Neural progenitor cell (in vitro differentiated cells): ENCODE measurements around the gene SUPT4H1. TPM values are rescaled to one million over a fixed set of nuclear protein-coding genes. Genes with fewer than 3 reads are reported as not detected.

Source experiments
- DNase-seq: peaks from one replicate; pipeline ENCODE4 v3.0.0-alpha.2; 2016; ENCODE audit warnings: low spot score
- H2AFZ ChIP-seq: fragments of 200-600 bp; sonication (generic); replicated peaks from 2 replicates; pipeline ENCODE4 v1.6.1; 2016; ENCODE audit warnings: antibody characterized with exemption
- H3F3A ChIP-seq: fragments of 200-600 bp; sonication (generic); 2 replicates; pipeline ENCODE4 v1.6.1; 2016; ENCODE audit warnings: antibody characterized with exemption, low read depth
- H3K27ac ChIP-seq: fragments of 200-600 bp; sonication (generic); 2 replicates; pipeline ENCODE4 v1.5.1; 2016; ENCODE audit warnings: mild to moderate bottlenecking
- H3K27me3 ChIP-seq: fragments of 200-600 bp; sonication (generic); 2 replicates; pipeline ENCODE4 v1.6.1; 2016; ENCODE audit warnings: mild to moderate bottlenecking, moderate library complexity
- H3K36me3 ChIP-seq: fragments of 200-600 bp; sonication (generic); 2 replicates; pipeline ENCODE4 v1.5.1; 2016
- H3K4me1 ChIP-seq: fragments of 200-600 bp; sonication (generic); 2 replicates; pipeline ENCODE4 v1.6.1; 2016; ENCODE audit warnings: mixed run types
- H3K4me2 ChIP-seq: fragments of 200-600 bp; sonication (generic); 2 replicates; pipeline ENCODE4 v1.6.1; 2016
- H3K4me3 ChIP-seq: fragments of 200-600 bp; sonication (generic); 2 replicates; pipeline ENCODE4 v1.5.1; 2016
- H3K79me2 ChIP-seq: fragments of 200-600 bp; sonication (generic); 2 replicates; pipeline ENCODE4 v1.6.1; 2016; ENCODE audit warnings: low read depth
- H3K9ac ChIP-seq: fragments of 200-600 bp; sonication (generic); 2 replicates; pipeline ENCODE4 v1.6.1; 2016
- H3K9me3 ChIP-seq: fragments of 200-600 bp; sonication (generic); 2 replicates; pipeline ENCODE4 v1.5.1; 2016; ENCODE audit warnings: low read depth
- H4K20me1 ChIP-seq: fragments of 200-600 bp; sonication (generic); 2 replicates; pipeline ENCODE4 v1.6.1; 2016; ENCODE audit warnings: low read depth
- H3K27ac Mint-ChIP-seq: 3 replicates; pipeline ENCODE4 v1.8.0; 2021; ENCODE audit warnings: mixed read lengths
- H3K27me3 Mint-ChIP-seq: 2 replicates; pipeline ENCODE4 v1.8.0; 2022; ENCODE audit warnings: low read depth, mild to moderate bottlenecking, inconsistent platforms, moderate library complexity, mixed read lengths; ENCODE audit not compliant: insufficient read depth
- H3K36me3 Mint-ChIP-seq: 3 replicates; pipeline ENCODE4 v1.8.0; 2021; ENCODE audit warnings: mixed read lengths
- H3K4me1 Mint-ChIP-seq: 3 replicates; pipeline ENCODE4 v1.8.0; 2021; ENCODE audit warnings: mixed read lengths
- H3K4me3 Mint-ChIP-seq: 3 replicates; pipeline ENCODE4 v1.8.0; 2021; ENCODE audit warnings: mild to moderate bottlenecking, moderate library complexity, mixed read lengths
- H3K9me3 Mint-ChIP-seq: 3 replicates; pipeline ENCODE4 v1.8.0; 2020; ENCODE audit warnings: mixed read lengths
- EZH2 ChIP-seq: fragments of 200-600 bp; sonication (generic); IDR thresholded peaks from 2 replicates; pipeline ENCODE4 v1.6.1; 2017; ENCODE audit warnings: antibody characterized with exemption, mild to moderate bottlenecking, moderate library complexity
- EZH2phosphoT487 ChIP-seq: fragments of 200-600 bp; sonication (generic); IDR thresholded peaks from 2 replicates; pipeline ENCODE4 v1.6.1; 2017; ENCODE audit warnings: antibody characterized with exemption
- total RNA-seq: library from RNA; depleted of rRNA; stranded (reverse); fragments of >200 nt; gene quantifications from 2 replicates; pipeline ENCODE4 v1.2.3, GENCODE V29; 2015; ENCODE audit warnings: low replicate concordance
- TF ChIP-seq, protein P1 (sequence below): fragments of 200-600 bp; sonication (generic); IDR thresholded peaks from 2 replicates; pipeline ENCODE4 v1.5.1; 2017; ENCODE audit warnings: antibody characterized with exemption, mild to moderate bottlenecking

The SUPT4H1 gene
- total RNA-seq, 1 donor from 2014 or later = 103 TPM

DNA sequence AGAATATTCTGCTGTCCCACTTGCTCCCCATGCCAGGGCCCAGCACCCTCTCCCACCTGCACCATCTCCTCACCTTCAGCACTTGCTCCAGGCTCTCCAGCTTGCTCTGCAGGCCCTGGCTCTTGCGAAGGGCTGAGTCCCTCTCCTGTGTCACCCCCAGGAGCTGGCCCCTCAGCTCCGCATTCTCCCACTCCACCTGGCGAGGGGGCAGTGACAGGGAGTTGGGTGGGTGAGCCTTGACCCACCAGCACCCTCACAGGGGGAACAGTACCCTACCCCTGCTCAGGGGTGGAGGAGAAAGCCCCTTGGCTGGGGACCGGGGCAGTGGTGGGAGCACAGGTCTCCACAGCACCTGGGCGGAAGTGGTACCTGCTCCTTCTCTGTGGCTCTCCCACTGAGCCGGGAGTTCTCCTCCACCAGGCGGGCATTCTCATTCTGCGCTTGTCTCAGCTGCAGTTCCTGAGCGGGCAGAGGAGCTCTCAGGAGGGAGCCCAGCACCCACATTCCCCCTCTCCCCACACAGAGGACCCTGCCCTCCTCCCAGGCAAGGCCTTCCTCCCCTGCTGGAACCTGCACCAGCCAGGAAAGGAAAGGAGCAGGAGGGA lies 29.3 kb downstream of the SUPT4H1 start:
- Mint-ChIP-seq H3K9me3 (no peaks in the 10 kb centered on the region), H3K4me1 (peaks cover 31% of the 10 kb centered on the region), H3K4me3 (no peak overlapping the region), H3K36me3 (peaks cover 4% of the 10 kb centered on the region), H3K27me3 (peaks cover 13% of the 10 kb centered on the region), H3K27ac (no peak overlapping the region)
- Histone ChIP-seq H3K9ac (no peak overlapping the region), H3K4me1 (peaks cover 23% of the 10 kb centered on the region), H3K4me3 (no peak overlapping the region), H3K9me3 (no peaks in the 10 kb centered on the region), H3K27me3 (no peaks in the 10 kb centered on the region), H2AFZ (no peak overlapping the region), H3K36me3 (no peaks in the 10 kb centered on the region), H3F3A (peaks cover 12% of the 10 kb centered on the region), H3K4me2 (no peak overlapping the region), H3K79me2 (no peaks in the 10 kb centered on the region), H3K27ac (no peak overlapping the region), H4K20me1 (no peaks in the 10 kb centered on the region)
- TF ChIP-seq EZH2phosphoT487 = no peak
- no peak for TF ChIP-seq EZH2
- TF ChIP-seq, protein P1, sequence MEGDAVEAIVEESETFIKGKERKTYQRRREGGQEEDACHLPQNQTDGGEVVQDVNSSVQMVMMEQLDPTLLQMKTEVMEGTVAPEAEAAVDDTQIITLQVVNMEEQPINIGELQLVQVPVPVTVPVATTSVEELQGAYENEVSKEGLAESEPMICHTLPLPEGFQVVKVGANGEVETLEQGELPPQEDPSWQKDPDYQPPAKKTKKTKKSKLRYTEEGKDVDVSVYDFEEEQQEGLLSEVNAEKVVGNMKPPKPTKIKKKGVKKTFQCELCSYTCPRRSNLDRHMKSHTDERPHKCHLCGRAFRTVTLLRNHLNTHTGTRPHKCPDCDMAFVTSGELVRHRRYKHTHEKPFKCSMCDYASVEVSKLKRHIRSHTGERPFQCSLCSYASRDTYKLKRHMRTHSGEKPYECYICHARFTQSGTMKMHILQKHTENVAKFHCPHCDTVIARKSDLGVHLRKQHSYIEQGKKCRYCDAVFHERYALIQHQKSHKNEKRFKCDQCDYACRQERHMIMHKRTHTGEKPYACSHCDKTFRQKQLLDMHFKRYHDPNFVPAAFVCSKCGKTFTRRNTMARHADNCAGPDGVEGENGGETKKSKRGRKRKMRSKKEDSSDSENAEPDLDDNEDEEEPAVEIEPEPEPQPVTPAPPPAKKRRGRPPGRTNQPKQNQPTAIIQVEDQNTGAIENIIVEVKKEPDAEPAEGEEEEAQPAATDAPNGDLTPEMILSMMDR = no peak
- DNase-seq = no peak

DNA sequence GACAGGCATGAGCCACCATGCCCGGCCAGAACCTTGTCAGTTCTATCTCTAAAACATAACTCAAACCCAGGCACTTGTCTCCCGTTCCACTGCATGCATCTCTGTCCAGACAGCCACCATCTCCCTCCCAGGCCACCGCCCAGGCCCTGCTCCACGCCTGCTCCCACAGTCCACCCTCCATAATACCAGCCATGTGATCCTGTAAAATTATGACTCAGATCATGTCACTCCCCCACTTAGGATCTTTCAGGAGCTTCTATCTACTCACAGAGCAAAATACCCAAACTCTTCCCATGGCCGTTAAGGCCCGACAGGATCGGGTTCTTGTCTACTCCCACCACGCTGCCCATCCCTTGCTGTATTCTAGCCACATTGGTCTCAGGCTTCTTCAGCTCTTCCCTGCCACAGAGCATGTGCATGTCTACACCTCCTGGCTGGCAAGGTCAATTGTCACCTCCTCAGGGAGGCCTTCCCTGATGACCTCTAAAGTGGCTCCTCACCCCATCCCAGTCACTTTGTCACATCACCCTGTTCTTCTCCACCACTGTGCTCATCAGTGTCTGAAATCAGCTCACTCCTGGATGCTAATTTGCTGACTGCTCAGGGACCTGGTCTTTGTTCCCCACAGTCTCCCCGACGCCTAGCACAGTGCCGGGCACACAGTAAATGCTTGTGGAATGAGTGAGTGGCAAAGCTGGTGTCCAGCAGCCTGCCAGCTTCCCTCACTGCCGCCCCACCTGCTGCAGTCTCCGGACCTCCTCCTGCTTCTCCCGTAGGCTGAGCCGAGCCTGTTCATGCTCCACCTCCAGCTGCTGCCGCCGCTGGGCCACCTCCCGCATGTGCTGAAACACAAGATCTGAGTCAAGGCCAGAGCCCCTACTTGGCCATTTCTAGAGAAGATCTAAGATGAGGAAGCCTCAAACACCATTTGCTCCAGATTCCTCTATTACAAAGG lies 30.2 kb downstream of the SUPT4H1 start:
- no peak overlapping the region for H3K4me3 ChIP-seq
- peaks cover 23% of the 10 kb centered on the region for H3K4me1 ChIP-seq
- TF ChIP-seq, protein P1 = no peak
- TF ChIP-seq EZH2 (no peak), EZH2phosphoT487 (no peak)
- no peak overlapping the region for H3K4me2 ChIP-seq
- Mint-ChIP-seq H3K4me1 (peaks cover 24% of the 10 kb centered on the region), H3K27ac (no peak overlapping the region), H3K4me3 (no peak overlapping the region), H3K36me3 (peaks cover 4% of the 10 kb centered on the region), H3K27me3 (peaks cover 10% of the 10 kb centered on the region), H3K9me3 (no peaks in the 10 kb centered on the region)
- no peaks in the 10 kb centered on the region for H3K9me3 ChIP-seq
- H3K36me3 ChIP-seq = no peaks in the 10 kb centered on the region
- H3K27me3 ChIP-seq = no peaks in the 10 kb centered on the region
- no peak overlapping the region for H2AFZ ChIP-seq
- H3K9ac ChIP-seq = no peak overlapping the region
- no peak overlapping the region for H3K27ac ChIP-seq
- H4K20me1 ChIP-seq = no peaks in the 10 kb centered on the region
- no peaks in the 10 kb centered on the region for H3K79me2 ChIP-seq
- DNase-seq = no peak
- peaks cover 12% of the 10 kb centered on the region for H3F3A ChIP-seq

DNA sequence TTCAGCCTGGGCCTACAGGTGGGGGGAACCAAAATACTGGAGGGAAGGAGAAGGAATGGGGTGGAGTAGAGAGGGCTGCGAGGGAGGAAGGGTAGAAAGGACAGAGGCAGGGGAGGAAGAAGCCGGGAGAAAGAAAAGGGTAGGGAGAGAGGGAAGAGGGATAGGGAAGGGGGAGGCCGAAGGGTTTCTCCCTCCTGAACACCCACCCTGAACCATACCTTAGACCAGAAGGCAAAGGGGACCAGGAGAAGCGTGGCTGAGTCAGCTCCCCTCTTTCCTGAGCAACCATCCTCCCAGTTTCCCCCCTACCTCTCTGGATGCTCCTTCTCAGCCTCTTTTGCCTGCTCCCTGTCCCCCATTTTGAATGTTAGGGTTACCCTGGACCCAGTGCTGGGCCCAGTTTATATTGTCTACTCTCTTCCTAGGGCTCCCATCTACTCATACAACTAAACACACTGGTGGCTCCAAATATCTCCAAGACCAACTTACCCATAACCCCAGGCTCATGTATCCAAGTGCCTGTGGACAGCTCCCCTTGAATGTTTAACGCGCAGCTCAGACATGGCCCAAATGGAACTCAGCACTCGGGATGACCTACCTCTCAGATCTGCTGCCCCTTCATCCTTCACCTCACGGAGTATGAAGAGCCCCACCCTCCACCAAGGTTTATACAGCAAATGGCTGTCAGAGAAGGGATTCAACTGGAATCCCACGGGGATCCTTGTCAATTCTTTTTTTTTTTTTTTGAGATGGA lies 31.3 kb downstream of the SUPT4H1 start:
- no peak overlapping the region for H3K4me3 ChIP-seq
- H2AFZ ChIP-seq = no peak overlapping the region
- Mint-ChIP-seq H3K4me1 (peaks cover 15% of the 10 kb centered on the region), H3K4me3 (no peak overlapping the region), H3K36me3 (peaks cover 4% of the 10 kb centered on the region), H3K9me3 (no peaks in the 10 kb centered on the region), H3K27me3 (peaks cover 10% of the 10 kb centered on the region), H3K27ac (peak overlapping the region; percentile 4)
- no peaks in the 10 kb centered on the region for H4K20me1 ChIP-seq
- H3K27me3 ChIP-seq = no peaks in the 10 kb centered on the region
- H3K36me3 ChIP-seq = no peaks in the 10 kb centered on the region
- H3K4me2 ChIP-seq = no peak overlapping the region
- TF ChIP-seq, protein P1 = no peak
- no peak for TF ChIP-seq EZH2phosphoT487
- TF ChIP-seq EZH2 = no peak
- H3F3A ChIP-seq = peaks cover 11% of the 10 kb centered on the region
- peaks cover 20% of the 10 kb centered on the region for H3K4me1 ChIP-seq
- no peaks in the 10 kb centered on the region for H3K9me3 ChIP-seq
- no peaks in the 10 kb centered on the region for H3K79me2 ChIP-seq
- no peak overlapping the region for H3K27ac ChIP-seq
- H3K9ac ChIP-seq = no peak overlapping the region
- DNase-seq = no peak
